ENCODE data around the gene PLEKHG2. TPM values are rescaled to one million over a fixed set of nuclear protein-coding genes. Genes with fewer than 3 reads are reported as not detected.

The PLEKHG2 gene
- total and polyA plus RNA-seq, 9 of the 15 experiments (the other 6 are each of a cell fraction or from before 2014, with no cell fraction given): 0.98 to 45.7 (median 9.8) TPM

Small RNAs within 50 kb of the gene (microRNA-seq; reads per million reads assigned to microRNA genes)
- gene MIR4530 (ENCODE audit: borderline microRNAs expressed): 0.27 reads per million

Small RNAs within 50 kb of the gene (small RNA-seq; reads per million reads assigned to genes)
- not detected for gene MIR4530
- gene RN7SL566P: not detected

Other genes with a start within 250 kb of the PLEKHG2 start
Only the 7 nearest of the 21 such genes appear.
- gene SAMD4B, start 70.2 kb upstream of the PLEKHG2 start, total RNA-seq (2014; rRNA removed): 41.1 and 55.2 TPM in 2 replicates
- 17.2 and 19.9 TPM in 2 replicates for gene SAMD4B, start 70.2 kb upstream of the PLEKHG2 start, total RNA-seq (2014; rRNA removed; fragmentation: Illumina TruSeq; extraction: Trizol)
- gene SAMD4B, start 70.2 kb upstream of the PLEKHG2 start, total RNA-seq (2015; rRNA removed; fragmentation: Illumina TruSeq; extraction: Trizol): 38.0 and 42.2 TPM in 2 replicates
- 86.3 and 90.5 TPM in 2 replicates for gene SAMD4B, start 70.2 kb upstream of the PLEKHG2 start, total RNA-seq (2021)
- gene SAMD4B, start 70.2 kb upstream of the PLEKHG2 start, polyA plus RNA-seq (2011; rRNA removed): 20.9 and 54.2 TPM in 2 replicates
- 81.8 and 105 TPM in 2 replicates for gene SAMD4B, start 70.2 kb upstream of the PLEKHG2 start, polyA plus RNA-seq (2014; fragmentation: Illumina TruSeq; extraction: Trizol)
- 1 to 10 TPM; 3.4 to 5.9 TPM for gene SAMD4B, start 70.2 kb upstream of the PLEKHG2 start, polyA plus RNA-seq (2014; fragmentation: Nextera tagmentation; extraction: Ambion mirVana)
- 76.4 and 77.0 TPM in 2 replicates for gene SAMD4B, start 70.2 kb upstream of the PLEKHG2 start, polyA plus RNA-seq (2014; rRNA removed)
- gene PAF1, start 21.6 kb upstream of the PLEKHG2 start, total RNA-seq (2014; rRNA removed): 41.2 and 50.5 TPM in 2 replicates
- 22.6 and 23.2 TPM in 2 replicates for gene PAF1, start 21.6 kb upstream of the PLEKHG2 start, total RNA-seq (2014; rRNA removed; fragmentation: Illumina TruSeq; extraction: Trizol)
- gene PAF1, start 21.6 kb upstream of the PLEKHG2 start, total RNA-seq (2015; rRNA removed; fragmentation: Illumina TruSeq; extraction: Trizol): 37.0 and 39.8 TPM in 2 replicates
- 30.7 and 33.8 TPM in 2 replicates for gene PAF1, start 21.6 kb upstream of the PLEKHG2 start, total RNA-seq (2021)
- gene PAF1, start 21.6 kb upstream of the PLEKHG2 start, polyA plus RNA-seq (2011; rRNA removed): 30.1 and 31.6 TPM in 2 replicates
- gene PAF1, start 21.6 kb upstream of the PLEKHG2 start, polyA plus RNA-seq (2014; fragmentation: Illumina TruSeq; extraction: Trizol): 41.1 and 45.0 TPM in 2 replicates
- 1 to 10 TPM; 1.5 to 1.7 TPM for gene PAF1, start 21.6 kb upstream of the PLEKHG2 start, polyA plus RNA-seq (2014; fragmentation: Nextera tagmentation; extraction: Ambion mirVana)
- 32.4 and 43.5 TPM in 2 replicates for gene PAF1, start 21.6 kb upstream of the PLEKHG2 start, polyA plus RNA-seq (2014; rRNA removed)
- gene MED29, start 21.3 kb upstream of the PLEKHG2 start, total RNA-seq (2014; rRNA removed): 16.0 and 22.6 TPM in 2 replicates
- gene MED29, start 21.3 kb upstream of the PLEKHG2 start, total RNA-seq (2014; rRNA removed; fragmentation: Illumina TruSeq; extraction: Trizol): 7.0 and 7.2 TPM in 2 replicates
- 11.2 and 11.7 TPM in 2 replicates for gene MED29, start 21.3 kb upstream of the PLEKHG2 start, total RNA-seq (2015; rRNA removed; fragmentation: Illumina TruSeq; extraction: Trizol)
- 17.3 and 18.0 TPM in 2 replicates for gene MED29, start 21.3 kb upstream of the PLEKHG2 start, total RNA-seq (2021)
- 11.7 and 12.4 TPM in 2 replicates for gene MED29, start 21.3 kb upstream of the PLEKHG2 start, polyA plus RNA-seq (2011; rRNA removed)
- gene MED29, start 21.3 kb upstream of the PLEKHG2 start, polyA plus RNA-seq (2014; fragmentation: Illumina TruSeq; extraction: Trizol): 18.0 and 19.2 TPM in 2 replicates
- 1 to 10 TPM; 1.8 to 2.8 TPM for gene MED29, start 21.3 kb upstream of the PLEKHG2 start, polyA plus RNA-seq (2014; fragmentation: Nextera tagmentation; extraction: Ambion mirVana)
- gene MED29, start 21.3 kb upstream of the PLEKHG2 start, polyA plus RNA-seq (2014; rRNA removed): 15.1 and 22.5 TPM in 2 replicates
- 3.5 and 7.1 TPM in 2 replicates for gene ZFP36, start 5.8 kb upstream of the PLEKHG2 start, total RNA-seq (2014; rRNA removed)
- 1.8 and 2.8 TPM in 2 replicates for gene ZFP36, start 5.8 kb upstream of the PLEKHG2 start, total RNA-seq (2014; rRNA removed; fragmentation: Illumina TruSeq; extraction: Trizol)
- 3.7 and 3.8 TPM in 2 replicates for gene ZFP36, start 5.8 kb upstream of the PLEKHG2 start, total RNA-seq (2015; rRNA removed; fragmentation: Illumina TruSeq; extraction: Trizol)
- 17.1 and 20.1 TPM in 2 replicates for gene ZFP36, start 5.8 kb upstream of the PLEKHG2 start, total RNA-seq (2021)
- gene ZFP36, start 5.8 kb upstream of the PLEKHG2 start, polyA plus RNA-seq (2011; rRNA removed): 1.0 and 2.0 TPM in 2 replicates
- 12.5 and 13.4 TPM in 2 replicates for gene ZFP36, start 5.8 kb upstream of the PLEKHG2 start, polyA plus RNA-seq (2014; fragmentation: Illumina TruSeq; extraction: Trizol)
- 1 to 10 TPM; 1.3 to 1.5 TPM for gene ZFP36, start 5.8 kb upstream of the PLEKHG2 start, polyA plus RNA-seq (2014; fragmentation: Nextera tagmentation; extraction: Ambion mirVana)
- 9.2 and 9.5 TPM in 2 replicates for gene ZFP36, start 5.8 kb upstream of the PLEKHG2 start, polyA plus RNA-seq (2014; rRNA removed)
- 2,011 and 2,125 TPM in 2 replicates for gene RPS16, start 23.3 kb downstream of the PLEKHG2 start, total RNA-seq (2014; rRNA removed)
- 82.6 and 146 TPM in 2 replicates for gene RPS16, start 23.3 kb downstream of the PLEKHG2 start, total RNA-seq (2014; rRNA removed; fragmentation: Illumina TruSeq; extraction: Trizol)
- gene RPS16, start 23.3 kb downstream of the PLEKHG2 start, total RNA-seq (2015; rRNA removed; fragmentation: Illumina TruSeq; extraction: Trizol): 114 and 137 TPM in 2 replicates
- 3,072 and 3,267 TPM in 2 replicates for gene RPS16, start 23.3 kb downstream of the PLEKHG2 start, total RNA-seq (2021)
- 1,618 and 2,255 TPM in 2 replicates for gene RPS16, start 23.3 kb downstream of the PLEKHG2 start, polyA plus RNA-seq (2011; rRNA removed)
- gene RPS16, start 23.3 kb downstream of the PLEKHG2 start, polyA plus RNA-seq (2014; fragmentation: Illumina TruSeq; extraction: Trizol): 2,204 and 2,973 TPM in 2 replicates
- 1,000 to 10,000 TPM; 2,545 to 3,175 TPM for gene RPS16, start 23.3 kb downstream of the PLEKHG2 start, polyA plus RNA-seq (2014; fragmentation: Nextera tagmentation; extraction: Ambion mirVana)
- gene RPS16, start 23.3 kb downstream of the PLEKHG2 start, polyA plus RNA-seq (2014; rRNA removed): 3,400 and 3,671 TPM in 2 replicates
- gene SUPT5H, start 32.9 kb downstream of the PLEKHG2 start, total RNA-seq (2014; rRNA removed): 64.1 and 68.6 TPM in 2 replicates
- gene SUPT5H, start 32.9 kb downstream of the PLEKHG2 start, total RNA-seq (2014; rRNA removed; fragmentation: Illumina TruSeq; extraction: Trizol): 29.4 and 34.5 TPM in 2 replicates
- 35.9 and 36.9 TPM in 2 replicates for gene SUPT5H, start 32.9 kb downstream of the PLEKHG2 start, total RNA-seq (2015; rRNA removed; fragmentation: Illumina TruSeq; extraction: Trizol)
- 73.4 and 85.9 TPM in 2 replicates for gene SUPT5H, start 32.9 kb downstream of the PLEKHG2 start, total RNA-seq (2021)
- gene SUPT5H, start 32.9 kb downstream of the PLEKHG2 start, polyA plus RNA-seq (2011; rRNA removed): 27.6 and 58.9 TPM in 2 replicates
- 68.9 and 70.5 TPM in 2 replicates for gene SUPT5H, start 32.9 kb downstream of the PLEKHG2 start, polyA plus RNA-seq (2014; fragmentation: Illumina TruSeq; extraction: Trizol)
- 10 to 100 TPM; 13.3 to 18.8 TPM for gene SUPT5H, start 32.9 kb downstream of the PLEKHG2 start, polyA plus RNA-seq (2014; fragmentation: Nextera tagmentation; extraction: Ambion mirVana)
- gene SUPT5H, start 32.9 kb downstream of the PLEKHG2 start, polyA plus RNA-seq (2014; rRNA removed): 50.2 and 75.6 TPM in 2 replicates
- gene TIMM50, start 68.2 kb downstream of the PLEKHG2 start, total RNA-seq (2014; rRNA removed): 221 and 239 TPM in 2 replicates
- 81.4 and 94.9 TPM in 2 replicates for gene TIMM50, start 68.2 kb downstream of the PLEKHG2 start, total RNA-seq (2014; rRNA removed; fragmentation: Illumina TruSeq; extraction: Trizol)
- 145 and 148 TPM in 2 replicates for gene TIMM50, start 68.2 kb downstream of the PLEKHG2 start, total RNA-seq (2015; rRNA removed; fragmentation: Illumina TruSeq; extraction: Trizol)
- gene TIMM50, start 68.2 kb downstream of the PLEKHG2 start, total RNA-seq (2021): 214 and 221 TPM in 2 replicates
- gene TIMM50, start 68.2 kb downstream of the PLEKHG2 start, polyA plus RNA-seq (2011; rRNA removed): 166 and 170 TPM in 2 replicates
- gene TIMM50, start 68.2 kb downstream of the PLEKHG2 start, polyA plus RNA-seq (2014; fragmentation: Illumina TruSeq; extraction: Trizol): 157 and 181 TPM in 2 replicates
- 10 to 100 TPM; 28.3 to 55.4 TPM for gene TIMM50, start 68.2 kb downstream of the PLEKHG2 start, polyA plus RNA-seq (2014; fragmentation: Nextera tagmentation; extraction: Ambion mirVana)
- 221 and 228 TPM in 2 replicates for gene TIMM50, start 68.2 kb downstream of the PLEKHG2 start, polyA plus RNA-seq (2014; rRNA removed)